Measurements from ENCODE around the gene VIPR2. TPM values are rescaled to one million over a fixed set of nuclear protein-coding genes. Genes with fewer than 3 reads are reported as not detected.

The VIPR2 gene
- total RNA-seq, 4 donors from 2014 or later = 0.59 to 0.64 (median 0.60) TPM; not detected in 1

GRCh38 chr7:159094023-159094740 is 50.5 kb downstream of the VIPR2 start:
- H3K36me3 ChIP-seq = no peaks in the 10 kb centered on the region
- H3K27me3 ChIP-seq = peaks cover 3% of the 10 kb centered on the region
- no peaks in the 10 kb centered on the region for H3K4me1 ChIP-seq
- DNase-seq (ENCODE audit: low spot score in 2 of 2) = peak in 1 of 2 donors; percentile 37
- H3K27ac ChIP-seq = no peak overlapping the region
- H3K4me3 ChIP-seq = no peak overlapping the region
- 82% methylated on average over 12 of the region's 16 CpGs for WGBS
- no peak for TF ChIP-seq POLR2A (IDR thresholded peaks at IDR 0.05)
- TF ChIP-seq EP300 (IDR thresholded peaks at IDR 0.05) = no peak
- no peak for TF ChIP-seq CTCF (IDR thresholded peaks at IDR 0.05)
- no peak for TF ChIP-seq POLR2AphosphoS5 (IDR thresholded peaks at IDR 0.05)
- H3K9me3 ChIP-seq = no peaks in the 10 kb centered on the region

DNA sequence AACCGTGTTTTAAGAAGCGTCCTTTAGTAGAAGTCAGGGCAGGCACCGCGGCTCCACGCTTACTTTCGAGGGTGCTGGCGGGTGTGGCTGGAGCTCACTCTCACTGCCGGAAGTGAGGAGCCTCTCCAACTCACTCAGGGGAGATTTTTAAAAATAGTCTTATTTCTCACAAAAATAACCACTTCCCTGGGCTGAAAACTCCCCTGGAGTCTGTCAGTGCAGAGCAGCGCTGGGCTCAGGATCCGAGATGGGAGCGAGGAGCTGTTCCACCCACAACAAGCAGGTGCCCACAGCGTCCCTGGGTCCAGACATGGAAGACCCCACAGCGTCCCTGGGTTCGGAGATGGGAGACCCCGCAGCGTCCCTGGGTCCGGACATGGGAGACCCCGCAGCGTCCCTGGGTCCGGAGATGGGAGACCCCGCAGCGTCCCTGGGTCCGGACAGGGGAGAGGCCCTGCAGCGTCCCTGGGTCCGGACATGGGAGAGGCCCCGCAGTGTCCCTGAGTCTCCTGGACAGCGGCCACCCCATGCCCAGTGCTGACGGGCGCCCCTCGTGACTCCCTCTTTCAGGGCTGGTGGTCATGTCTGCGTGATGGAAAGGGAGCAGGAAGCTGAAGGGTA is 51.2 kb downstream of the VIPR2 start:
- Histone ChIP-seq H3K27me3 (peaks cover 3% of the 10 kb centered on the region), H3K4me3 (no peak overlapping the region), H3K4me1 (no peaks in the 10 kb centered on the region), H3K27ac (no peak overlapping the region), H3K9me3 (no peaks in the 10 kb centered on the region), H3K36me3 (no peaks in the 10 kb centered on the region)
- peak in 1 of 2 donors; percentile 76 for DNase-seq (ENCODE audit: low spot score in 2 of 2)
- 90% methylated on average over 30 of the region's 31 CpGs for WGBS
- no peak for TF ChIP-seq EP300 (IDR thresholded peaks at IDR 0.05)
- TF ChIP-seq POLR2A (IDR thresholded peaks at IDR 0.05) = no peak
- TF ChIP-seq POLR2AphosphoS5 (IDR thresholded peaks at IDR 0.05) = no peak
- TF ChIP-seq CTCF (IDR thresholded peaks at IDR 0.05) = no peak

- Histone ChIP-seq H3K4me3 (no peak overlapping the region), H3K9me3 (no peaks in the 10 kb centered on the region), H3K27me3 (peaks cover 3% of the 10 kb centered on the region), H3K4me1 (no peaks in the 10 kb centered on the region), H3K27ac (no peak overlapping the region), H3K36me3 (no peaks in the 10 kb centered on the region)
- TF ChIP-seq POLR2A (IDR thresholded peaks at IDR 0.05) = no peak
- TF ChIP-seq EP300 (IDR thresholded peaks at IDR 0.05) = no peak
- TF ChIP-seq CTCF (IDR thresholded peaks at IDR 0.05) = no peak
- TF ChIP-seq POLR2AphosphoS5 (IDR thresholded peaks at IDR 0.05) = no peak
- 64% methylated on average over 13 of the region's 13 CpGs for WGBS
- peak; percentile 20 to 69 for DNase-seq (ENCODE audit: low spot score in 2 of 2)
Observed at GRCh38 chr7:159092701-159093121, 52.0 kb downstream of the VIPR2 start.

GRCh38 chr7:159091480-159092475 is 52.9 kb downstream of the VIPR2 start:
- Histone ChIP-seq H3K36me3 (no peaks in the 10 kb centered on the region), H3K27ac (no peak overlapping the region), H3K9me3 (no peaks in the 10 kb centered on the region), H3K4me1 (no peaks in the 10 kb centered on the region), H3K4me3 (no peak overlapping the region), H3K27me3 (peaks cover 3% of the 10 kb centered on the region)
- DNase-seq (ENCODE audit: low spot score in 2 of 2) = peak; percentile 21 to 77
- no peak for TF ChIP-seq CTCF (IDR thresholded peaks at IDR 0.05)
- 85% methylated on average over 22 of the region's 31 CpGs for WGBS

Data from suprapubic skin (tissue), 4 donors.